NCI-H1436 (cell line): ENCODE data around the gene BABAM2.

Experiments
- DNase-seq: peaks from one replicate; lab custom pipeline; 2025; lab: John Stamatoyannopoulos, UW

Gene BABAM2

GRCh38 chr2:27911458-27912210 lies 21.1 kb downstream of the BABAM2 start:
- no peak for DNase-seq

- DNase-seq, result no peak
Measured at GRCh38 chr2:27912512-27912911, 22.0 kb downstream of the BABAM2 start.

GRCh38 chr2:27914041-27914804 lies 23.7 kb downstream of the BABAM2 start:
- DNase-seq, result no peak

- DNase-seq, result no peak
Measured at GRCh38 chr2:27914805-27915175, 24.3 kb downstream of the BABAM2 start.

GRCh38 chr2:27915191-27915590 lies 24.7 kb downstream of the BABAM2 start:
- no peak for DNase-seq

- no peak for DNase-seq
Measured at GRCh38 chr2:27915874-27916273, 25.3 kb downstream of the BABAM2 start.

GRCh38 chr2:27916293-27916995 lies 25.9 kb downstream of the BABAM2 start:
- DNase-seq, result no peak

GRCh38 chr2:27920148-27920885 lies 29.8 kb downstream of the BABAM2 start:
- DNase-seq, result no peak

GRCh38 chr2:27921424-27921823 lies 30.9 kb downstream of the BABAM2 start:
- DNase-seq, result no peak

- DNase-seq, result no peak
Measured at GRCh38 chr2:27921880-27922547, 31.5 kb downstream of the BABAM2 start.

- DNase-seq, result no peak
Measured at GRCh38 chr2:27922842-27923241, 32.3 kb downstream of the BABAM2 start.

GRCh38 chr2:27925766-27926472 lies 35.4 kb downstream of the BABAM2 start:
- no peak for DNase-seq

- DNase-seq, result no peak
Measured at GRCh38 chr2:27929916-27930486, 39.5 kb downstream of the BABAM2 start.

GRCh38 chr2:27931361-27931950 lies 40.9 kb downstream of the BABAM2 start:
- DNase-seq, result no peak

- no peak for DNase-seq
Measured at GRCh38 chr2:27932396-27932795, 41.9 kb downstream of the BABAM2 start.

GRCh38 chr2:27935026-27935425 lies 44.5 kb downstream of the BABAM2 start:
- DNase-seq, result no peak

GRCh38 chr2:27940090-27940671 lies 49.7 kb downstream of the BABAM2 start:
- DNase-seq, result peak; percentile 16

GRCh38 chr2:27940982-27941381 lies 50.5 kb downstream of the BABAM2 start:
- no peak for DNase-seq

GRCh38 chr2:27942612-27943547 lies 52.4 kb downstream of the BABAM2 start:
- no peak for DNase-seq
